ENCODE measurements around the gene RALGDS. TPM values are rescaled to one million over a fixed set of nuclear protein-coding genes. Genes with fewer than 3 reads are reported as not detected.

The RALGDS gene
- total RNA-seq, 2 experiments from 2014 or later: 79.1 to 92.3 TPM

DNA sequence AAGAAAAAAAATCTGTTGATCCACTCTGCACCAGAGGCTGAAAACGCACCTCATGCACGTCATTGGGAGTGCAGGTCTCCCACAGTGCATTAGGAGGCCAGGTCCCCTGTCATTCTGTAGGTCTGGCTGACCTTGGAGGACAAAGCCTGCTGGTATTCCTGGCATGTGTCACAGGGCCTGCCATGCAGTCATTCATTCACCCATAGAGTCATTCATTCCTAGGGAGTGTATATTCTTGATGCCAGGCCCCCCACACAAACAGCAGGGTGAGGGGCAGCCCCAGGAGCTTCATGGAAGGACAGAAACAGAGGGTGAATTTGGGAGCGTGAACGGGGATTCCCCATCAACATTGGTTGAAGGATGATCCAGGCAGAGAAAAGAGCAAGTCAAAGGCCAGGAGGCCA, 40.5 kb upstream of the RALGDS start:
- Mint-ChIP-seq H3K27me3 (peaks cover 5% of the 10 kb centered on the region), H3K9me3 (no peaks in the 10 kb centered on the region), H3K4me1 (peaks cover 7% of the 10 kb centered on the region), H3K4me3 (peak overlapping the region; percentile 7), H3K36me3 (ENCODE audit: low read depth) (no peaks in the 10 kb centered on the region), H3K27ac (no peak overlapping the region)
- ChIA-PET CTCF (interaction anchor here (1.2 to 2.0 kb wide), 2 partner anchors 10 to 28 kb away, joined by 5 to 7 read pairs; no protein-coding TSS in a partner anchor), POLR2A (no interaction called here)
- no peak for DNase-seq

DNA sequence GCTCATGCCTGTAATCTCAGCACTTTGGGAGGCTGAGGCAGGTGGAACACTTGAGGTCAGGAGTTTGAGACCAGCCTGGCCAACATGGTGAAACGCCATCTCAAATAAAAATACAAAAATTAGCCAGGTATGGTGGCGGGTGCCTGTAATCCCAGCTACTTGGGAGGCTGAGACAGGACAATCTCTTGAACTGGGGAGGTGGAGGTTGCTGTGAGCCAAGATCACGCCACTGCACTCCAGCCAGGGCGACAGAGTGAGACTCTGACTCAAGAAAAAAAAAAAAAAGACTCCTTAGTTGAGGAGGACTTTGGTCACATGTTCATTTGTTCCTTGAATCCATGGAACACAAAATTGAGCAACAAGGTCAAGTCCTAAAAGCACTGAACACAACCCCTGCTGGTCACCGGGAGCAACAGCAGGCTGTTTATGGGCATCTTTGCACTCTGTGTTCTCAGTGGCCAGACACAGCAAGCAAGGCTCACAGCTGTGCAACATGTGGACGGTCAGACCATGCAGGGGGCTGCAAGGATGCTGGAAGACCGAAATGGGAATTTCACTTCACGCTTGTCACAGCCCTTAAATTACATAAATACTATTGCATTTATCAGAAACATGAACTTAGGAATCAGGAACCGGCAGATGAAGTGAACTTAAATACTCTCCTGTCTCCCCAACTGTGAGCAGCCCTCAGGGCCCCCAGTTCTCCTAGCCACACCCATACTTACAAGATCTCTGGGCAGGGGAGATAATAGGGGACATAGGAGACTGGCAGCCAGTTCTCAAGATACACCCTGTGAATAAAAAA, 39.9 kb upstream of the RALGDS start:
- Mint-ChIP-seq H3K9me3 (no peaks in the 10 kb centered on the region), H3K4me1 (peaks cover 7% of the 10 kb centered on the region), H3K27me3 (peaks cover 4% of the 10 kb centered on the region), H3K27ac (no peak overlapping the region), H3K36me3 (ENCODE audit: low read depth) (no peaks in the 10 kb centered on the region), H3K4me3 (no peak overlapping the region)
- peak; percentile 60 for DNase-seq
- POLR2A ChIA-PET: no interaction called here
- CTCF ChIA-PET: interaction anchor here (0.7 to 2.0 kb wide), 5 partner anchors 9 to 1151 kb away, joined by 3 to 7 read pairs (median 4); no protein-coding TSS in a partner anchor

DNA sequence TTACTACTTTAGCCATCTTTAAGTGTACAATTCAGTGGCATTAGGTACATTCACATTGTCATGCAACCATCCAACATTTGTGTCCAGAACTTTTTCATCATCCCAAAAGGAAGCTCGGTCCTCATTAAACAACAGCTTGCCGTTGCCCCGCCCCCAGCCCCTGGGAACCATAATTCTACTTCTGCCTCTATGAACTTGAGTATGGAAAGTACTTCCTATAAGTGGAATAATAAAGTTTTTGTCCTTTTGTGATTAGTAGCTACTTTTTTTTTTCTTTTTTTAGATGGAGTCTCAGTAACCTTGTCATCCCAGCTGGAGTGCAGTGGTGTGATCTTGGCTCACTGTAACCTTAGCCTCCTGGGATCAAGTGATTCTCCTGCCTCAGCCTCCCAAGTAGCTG, 37.7 kb upstream of the RALGDS start:
- no peak for DNase-seq
- H3K27ac Mint-ChIP-seq: no peak overlapping the region
- H3K27me3 Mint-ChIP-seq: peaks cover 3% of the 10 kb centered on the region
- POLR2A ChIA-PET: interaction anchor here (0.6 to 0.7 kb wide), 3 partner anchors 9 to 87 kb away, joined by 3 to 6 read pairs (median 5); no protein-coding TSS in a partner anchor
- H3K4me1 Mint-ChIP-seq: peaks cover 7% of the 10 kb centered on the region
- no peaks in the 10 kb centered on the region for H3K36me3 Mint-ChIP-seq (ENCODE audit: low read depth)
- no peaks in the 10 kb centered on the region for H3K9me3 Mint-ChIP-seq
- CTCF ChIA-PET: interaction anchor here (0.6 to 4.3 kb wide), 12 partner anchors 9 to 122 kb away, joined by 3 to 15 read pairs (median 4); no protein-coding TSS in a partner anchor
- no peak overlapping the region for H3K4me3 Mint-ChIP-seq

DNA sequence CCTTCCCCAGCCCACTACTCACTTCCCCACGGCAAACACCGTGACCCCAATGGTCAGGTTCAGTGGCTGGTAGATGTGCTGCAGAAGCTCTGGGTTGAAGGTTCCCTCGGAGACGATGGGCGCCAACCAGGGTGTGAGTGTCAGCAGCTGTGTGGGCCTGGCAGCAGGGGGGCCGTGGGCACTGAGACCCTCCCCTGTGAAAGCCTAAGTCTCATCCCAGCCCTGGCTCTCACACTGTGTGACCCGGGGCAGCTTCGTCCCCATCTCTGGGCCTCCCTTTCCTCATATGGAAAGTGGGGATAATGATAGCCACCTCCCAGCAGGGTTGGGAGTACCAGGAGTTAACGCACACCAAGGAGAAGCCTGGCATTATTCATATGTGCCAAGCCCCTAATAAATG, 34.1 kb upstream of the RALGDS start:
- POLR2A ChIA-PET: no interaction called here
- H3K9me3 Mint-ChIP-seq: no peaks in the 10 kb centered on the region
- H3K27me3 Mint-ChIP-seq: no peaks in the 10 kb centered on the region
- no peaks in the 10 kb centered on the region for H3K4me1 Mint-ChIP-seq
- no peak overlapping the region for H3K4me3 Mint-ChIP-seq
- CTCF ChIA-PET: interaction anchor here (1.2 to 1.5 kb wide), 3 partner anchors 11 to 115 kb away, joined by 4 read pairs; no protein-coding TSS in a partner anchor
- no peak overlapping the region for H3K27ac Mint-ChIP-seq
- DNase-seq: no peak
- H3K36me3 Mint-ChIP-seq (ENCODE audit: low read depth): no peaks in the 10 kb centered on the region

DNA sequence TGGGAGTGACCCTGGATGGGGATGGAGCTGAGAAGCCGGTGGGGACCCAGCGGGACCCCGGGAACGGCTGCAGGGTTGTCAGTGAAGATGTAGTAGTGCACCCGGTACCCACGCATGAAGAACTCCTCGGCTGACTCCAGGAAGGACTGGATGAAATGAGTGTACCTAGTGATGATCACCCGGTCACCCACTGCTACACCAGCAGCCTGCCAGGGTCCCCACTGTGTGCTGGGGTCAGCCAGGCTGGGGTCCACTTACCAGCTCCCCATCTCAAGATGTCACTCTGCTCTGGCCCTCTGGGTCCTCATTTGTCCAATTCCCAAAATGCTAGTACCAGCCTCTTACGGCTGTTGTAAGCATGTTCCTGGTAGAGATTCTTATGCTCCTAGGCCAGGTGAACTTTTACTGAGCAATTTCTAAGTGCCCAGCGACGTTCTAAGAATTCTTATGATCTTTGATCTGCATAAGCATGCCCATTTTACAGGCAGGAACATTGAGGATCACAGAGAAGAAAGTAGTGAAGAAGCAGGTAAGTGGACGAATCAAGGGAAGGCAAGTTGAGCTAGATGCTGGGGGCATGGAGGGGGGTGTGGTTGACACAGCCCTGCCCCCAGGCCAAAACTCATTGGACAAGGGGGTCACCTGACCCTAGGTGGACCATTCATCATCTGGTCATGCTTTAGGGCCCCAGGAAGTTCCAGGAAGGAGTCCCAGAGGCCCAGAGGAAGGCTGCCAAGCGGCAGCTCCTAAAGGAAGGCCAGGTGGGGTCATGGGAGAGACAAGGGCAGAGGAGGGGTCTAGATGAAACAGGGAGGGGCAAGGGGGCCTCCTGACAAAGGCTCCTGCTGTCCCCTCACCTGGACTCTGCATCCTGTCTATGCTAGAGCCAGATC, 33.3 kb upstream of the RALGDS start:
- H3K36me3 Mint-ChIP-seq (ENCODE audit: low read depth): no peaks in the 10 kb centered on the region
- CTCF ChIA-PET: interaction anchor here (1.2 to 1.5 kb wide), 3 partner anchors 10 to 114 kb away, joined by 4 read pairs; no protein-coding TSS in a partner anchor
- H3K27ac Mint-ChIP-seq: no peak overlapping the region
- peaks cover 3% of the 10 kb centered on the region for H3K4me1 Mint-ChIP-seq
- H3K27me3 Mint-ChIP-seq: no peaks in the 10 kb centered on the region
- no peak overlapping the region for H3K4me3 Mint-ChIP-seq
- DNase-seq: no peak
- no peaks in the 10 kb centered on the region for H3K9me3 Mint-ChIP-seq
- POLR2A ChIA-PET: interaction anchor here (0.6 kb wide), 1 partner anchor 53 kb away, joined by 3 read pairs; no protein-coding TSS in a partner anchor

DNA sequence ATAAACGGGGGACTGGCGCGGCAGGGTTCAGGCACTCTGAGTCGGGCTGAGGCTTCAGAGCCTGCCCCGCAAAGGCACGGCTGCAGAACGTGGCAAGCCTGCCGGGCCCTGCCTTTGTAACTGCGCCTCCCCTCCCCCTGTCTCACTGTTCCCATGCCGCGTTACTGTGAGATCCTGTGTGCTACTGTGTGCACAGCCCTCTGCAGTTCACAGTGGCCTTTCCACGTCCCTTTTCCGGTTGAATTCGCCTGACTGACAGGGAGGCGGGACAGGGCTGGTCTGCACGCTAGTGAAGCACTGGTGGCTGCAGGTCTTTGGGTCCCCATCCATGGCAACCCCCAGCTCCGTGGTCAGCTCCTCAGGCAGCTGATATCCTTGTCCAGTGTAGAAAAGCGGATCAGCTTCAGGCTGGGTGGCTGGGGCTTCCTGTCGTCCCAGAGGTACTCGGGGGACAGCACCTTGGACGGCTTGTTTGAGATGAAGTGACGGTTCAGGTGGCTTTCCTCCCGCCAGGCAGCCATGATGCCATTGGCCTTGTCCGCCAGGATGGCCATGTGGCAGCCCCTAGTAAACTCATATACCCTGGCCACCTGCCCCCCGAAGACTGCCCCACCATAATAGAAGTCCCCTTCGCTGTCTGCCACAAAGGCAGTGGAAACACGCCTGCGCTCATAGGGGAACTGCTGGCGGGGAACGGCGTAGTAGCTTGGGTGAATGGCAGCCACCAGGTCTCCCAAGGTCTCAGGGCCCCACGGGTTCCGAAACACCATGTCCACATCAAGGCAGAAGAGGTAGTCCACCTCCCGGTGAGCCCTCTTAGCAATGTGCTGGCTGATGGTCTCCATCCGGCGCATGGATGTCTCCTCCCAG, 32.4 kb upstream of the RALGDS start:
- Mint-ChIP-seq H3K36me3 (ENCODE audit: low read depth) (no peaks in the 10 kb centered on the region), H3K27me3 (no peaks in the 10 kb centered on the region), H3K9me3 (no peaks in the 10 kb centered on the region), H3K4me1 (peaks cover 3% of the 10 kb centered on the region), H3K4me3 (no peak overlapping the region), H3K27ac (no peak overlapping the region)
- no peak for DNase-seq
- POLR2A ChIA-PET: interaction anchor here (0.6 kb wide), 1 partner anchor 52 kb away, joined by 3 read pairs; no protein-coding TSS in a partner anchor
- CTCF ChIA-PET: interaction anchor here (0.9 to 2.4 kb wide), 2 partner anchors 7 to 9 kb away, joined by 3 to 7 read pairs; no protein-coding TSS in a partner anchor

DNA sequence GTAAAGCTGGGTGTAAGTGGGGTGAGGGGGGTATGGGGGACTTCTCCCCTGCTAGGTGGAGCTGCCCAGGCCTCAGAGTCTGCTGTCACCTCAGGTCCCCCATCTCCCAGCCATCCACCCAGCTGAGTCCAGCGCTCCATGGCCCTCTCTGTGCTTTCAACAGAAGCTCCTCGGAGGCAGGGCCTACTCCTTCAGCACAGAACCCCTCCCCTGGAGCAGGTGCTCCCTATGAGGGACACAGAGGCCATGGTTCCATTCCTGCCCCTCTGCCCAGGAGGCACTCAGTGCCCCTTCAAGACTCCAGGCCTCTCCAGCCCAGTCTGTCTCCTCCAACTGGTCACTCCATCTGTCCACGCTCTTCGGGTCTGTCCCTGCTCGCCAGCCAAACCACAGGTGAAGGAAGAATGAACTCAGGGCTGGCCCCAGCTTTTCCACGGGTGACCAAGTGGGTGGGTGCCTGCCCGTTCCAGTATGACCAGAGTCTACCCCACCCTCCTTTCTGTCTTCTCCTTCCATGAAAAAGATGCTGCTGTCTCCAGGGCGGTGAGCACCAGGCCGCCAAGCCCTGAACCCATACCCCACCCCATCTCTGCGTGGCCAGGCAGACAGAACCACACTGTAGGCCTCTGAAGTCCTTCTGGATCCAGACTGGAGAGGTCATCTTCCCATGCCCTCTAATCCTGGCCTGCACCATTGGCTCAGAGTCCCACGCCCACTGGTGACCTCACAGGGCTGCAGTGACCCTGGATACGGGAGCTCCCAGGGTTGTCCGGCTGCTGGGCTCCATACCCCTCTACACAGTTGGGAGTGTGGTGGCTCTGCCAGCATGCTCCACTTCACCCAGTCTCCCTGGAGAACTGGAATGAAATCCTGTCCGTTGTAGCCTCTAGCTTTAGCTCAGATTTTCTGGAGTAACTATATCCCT, 30.8 kb upstream of the RALGDS start:
- Mint-ChIP-seq H3K36me3 (ENCODE audit: low read depth) (peaks cover 6% of the 10 kb centered on the region), H3K9me3 (no peaks in the 10 kb centered on the region), H3K27me3 (no peaks in the 10 kb centered on the region), H3K4me1 (peaks cover 18% of the 10 kb centered on the region), H3K4me3 (no peak overlapping the region), H3K27ac (peak overlapping the region; percentile 9)
- ChIA-PET CTCF (interaction anchor here (0.8 to 2.4 kb wide), 4 partner anchors 9 to 34 kb away, joined by 3 to 7 read pairs (median 4); no protein-coding TSS in a partner anchor), POLR2A (interaction anchor here (0.6 kb wide), 2 partner anchors 180 to 747 kb away, joined by 4 read pairs; no protein-coding TSS in a partner anchor)
- no peak for DNase-seq

DNA sequence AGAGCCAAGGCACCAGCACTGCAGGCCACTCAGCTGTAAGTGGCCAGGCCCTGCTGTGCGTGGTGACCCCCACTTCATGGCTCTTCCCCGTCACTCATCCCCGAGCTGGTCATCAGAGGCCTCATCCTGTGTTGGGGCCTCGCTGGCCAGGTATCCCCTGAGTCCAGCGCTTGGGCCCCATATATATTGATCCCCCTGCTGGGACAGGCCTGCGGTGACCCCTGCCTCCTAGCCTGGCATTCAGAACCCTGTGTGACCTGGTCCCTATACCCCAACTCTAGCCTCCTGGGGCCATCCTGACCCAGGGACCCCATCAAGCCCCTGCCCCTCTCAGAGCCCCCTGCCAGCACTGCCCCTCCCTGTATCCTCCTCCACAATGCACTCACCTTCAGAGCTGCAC, 30.0 kb upstream of the RALGDS start:
- H3K4me3 Mint-ChIP-seq: no peak overlapping the region
- POLR2A ChIA-PET: interaction anchor here (0.6 kb wide), 1 partner anchor 746 kb away, joined by 4 read pairs; no protein-coding TSS in a partner anchor
- no peak for DNase-seq
- CTCF ChIA-PET: interaction anchor here (0.7 to 2.4 kb wide), 5 partner anchors 10 to 592 kb away, joined by 3 to 7 read pairs (median 3); no protein-coding TSS in a partner anchor
- peaks cover 24% of the 10 kb centered on the region for H3K4me1 Mint-ChIP-seq
- peak overlapping the region; percentile 46 for H3K27ac Mint-ChIP-seq
- no peaks in the 10 kb centered on the region for H3K9me3 Mint-ChIP-seq
- peaks cover 6% of the 10 kb centered on the region for H3K36me3 Mint-ChIP-seq (ENCODE audit: low read depth)
- no peaks in the 10 kb centered on the region for H3K27me3 Mint-ChIP-seq

DNA sequence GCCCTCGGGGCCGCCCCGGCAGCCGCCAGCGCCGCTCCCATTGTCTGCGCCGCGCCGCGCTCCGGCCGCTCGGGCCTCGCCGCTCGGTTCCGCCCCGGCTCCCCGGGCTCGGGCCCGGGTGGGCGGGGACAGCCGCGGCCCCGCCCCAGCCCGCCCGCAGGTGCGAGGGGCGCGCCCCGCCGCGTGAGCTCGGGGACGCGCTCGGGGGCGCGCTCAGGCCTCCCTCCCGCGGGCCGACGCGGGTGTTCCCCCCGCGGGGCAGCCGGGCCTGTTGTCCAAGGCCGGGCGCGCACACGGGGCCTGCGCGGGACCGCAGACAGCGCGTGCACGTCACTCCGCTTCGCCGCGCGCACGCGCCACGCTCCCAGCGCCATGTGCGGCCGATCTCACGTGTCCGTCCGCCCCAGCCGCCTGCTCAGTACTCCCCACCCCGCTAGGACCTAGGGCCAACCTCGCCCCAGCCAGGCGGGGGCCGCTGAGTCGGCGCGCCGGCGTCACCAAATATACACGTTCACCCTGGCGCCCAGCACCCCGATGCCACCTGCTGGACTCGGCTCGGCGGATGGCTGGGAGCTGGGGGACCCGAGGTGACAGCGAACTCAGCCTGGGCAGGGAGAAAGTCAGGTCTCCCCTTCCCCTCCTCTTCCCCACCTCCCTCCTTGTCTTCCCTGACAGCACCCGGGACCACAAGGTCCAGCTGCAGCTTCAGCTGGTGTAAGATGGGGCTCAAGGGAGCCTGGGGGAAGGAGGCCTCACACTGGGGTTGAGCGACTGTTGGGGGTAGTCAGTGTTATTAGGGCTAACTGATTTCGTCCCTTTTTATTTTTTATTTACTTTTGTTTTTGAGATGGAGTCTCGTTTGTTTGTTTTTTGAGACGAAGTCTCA, 28.3 kb upstream of the RALGDS start:
- H3K27ac Mint-ChIP-seq: peak overlapping the region; percentile 83
- ChIA-PET POLR2A (interaction anchor here (0.6 to 1.4 kb wide), 3 partner anchors 14 to 119 kb away, joined by 3 to 6 read pairs (median 3); partner anchors contain the start of gene GTF3C5), CTCF (interaction anchor here (0.7 to 8.2 kb wide), 6 partner anchors 9 to 172 kb away, joined by 3 to 110 read pairs (median 9); no protein-coding TSS in a partner anchor)
- peaks cover 40% of the 10 kb centered on the region for H3K4me1 Mint-ChIP-seq
- peak overlapping the region; percentile 70 for H3K4me3 Mint-ChIP-seq
- H3K36me3 Mint-ChIP-seq (ENCODE audit: low read depth): peaks cover 6% of the 10 kb centered on the region
- no peaks in the 10 kb centered on the region for H3K27me3 Mint-ChIP-seq
- DNase-seq: peak; percentile 78
- H3K9me3 Mint-ChIP-seq: no peaks in the 10 kb centered on the region
